GM23248 (cell line): ENCODE data around the gene IQCK. TPM values are rescaled to one million over a fixed set of nuclear protein-coding genes. Genes with fewer than 3 reads are reported as not detected.

Experiments used
- DNase-seq: peaks from one replicate; pipeline ENCODE4 v3.0.0-alpha.2; 2015
- H2AFZ ChIP-seq: fragments of 200-600 bp; sonication (generic); 2 replicates; pipeline ENCODE4 v1.6.1; 2016; ENCODE audit warnings: antibody characterized with exemption
- H3F3A ChIP-seq: fragments of 200-600 bp; sonication (generic); 2 replicates; pipeline ENCODE4 v1.6.1; 2016; ENCODE audit warnings: mild to moderate bottlenecking, antibody characterized with exemption, mixed run types; ENCODE audit not compliant: insufficient read depth
- H3K27ac ChIP-seq: fragments of 200-600 bp; sonication (generic); 2 replicates; pipeline ENCODE4 v1.5.1; 2016; ENCODE audit warnings: mild to moderate bottlenecking
- H3K27me3 ChIP-seq: fragments of 200-600 bp; sonication (generic); replicated peaks from 2 replicates; pipeline ENCODE4 v1.6.1; 2016; ENCODE audit warnings: mild to moderate bottlenecking; ENCODE audit not compliant: insufficient read depth
- H3K36me3 ChIP-seq: fragments of 200-600 bp; sonication (generic); 2 replicates; pipeline ENCODE4 v1.6.1; 2016; ENCODE audit warnings: low read depth, mild to moderate bottlenecking
- H3K4me1 ChIP-seq: fragments of 200-600 bp; sonication (generic); 2 replicates; pipeline ENCODE4 v1.6.1; 2016; ENCODE audit warnings: mild to moderate bottlenecking; ENCODE audit not compliant: insufficient read depth
- H3K4me2 ChIP-seq: fragments of 200-600 bp; sonication (generic); one replicate; pipeline ENCODE4 v1.6.1; 2016; ENCODE audit warnings: mild to moderate bottlenecking; ENCODE audit not compliant: unreplicated experiment
- H3K4me3 ChIP-seq: fragments of 200-600 bp; sonication (generic); 2 replicates; pipeline ENCODE4 v1.5.1; 2016; ENCODE audit warnings: mild to moderate bottlenecking
- H3K79me2 ChIP-seq: fragments of 200-600 bp; sonication (generic); 2 replicates; pipeline ENCODE4 v1.6.1; 2016; ENCODE audit warnings: mild to moderate bottlenecking; ENCODE audit not compliant: insufficient read depth
- H3K9ac ChIP-seq: fragments of 200-600 bp; sonication (generic); 2 replicates; pipeline ENCODE4 v1.6.1; 2016; ENCODE audit warnings: mild to moderate bottlenecking
- H3K9me2 ChIP-seq: fragments of 200-600 bp; sonication (generic); 2 replicates; pipeline ENCODE4 v1.6.1; 2016; ENCODE audit warnings: mixed run types, mild to moderate bottlenecking, moderate library complexity; ENCODE audit not compliant: insufficient read depth
- H3K9me3 ChIP-seq: fragments of 200-600 bp; sonication (generic); one replicate; pipeline ENCODE4 v1.6.1; 2017; ENCODE audit warnings: low read depth
- H4K20me1 ChIP-seq: fragments of 200-600 bp; sonication (generic); 2 replicates; pipeline ENCODE4 v1.6.0; 2016; ENCODE audit not compliant: insufficient read depth
- EZH2 ChIP-seq: fragments of 200-600 bp; sonication (generic); IDR thresholded peaks from 2 replicates; pipeline ENCODE4 v1.6.1; 2018; ENCODE audit warnings: antibody characterized with exemption, mild to moderate bottlenecking; ENCODE audit not compliant: insufficient read depth, poor library complexity, severe bottlenecking
- EZH2phosphoT487 ChIP-seq: fragments of 200-600 bp; sonication (generic); IDR thresholded peaks from 2 replicates; pipeline ENCODE4 v1.6.1; 2018; ENCODE audit warnings: antibody characterized with exemption, moderate library complexity, mild to moderate bottlenecking, low read depth; ENCODE audit not compliant: insufficient read depth
- WGBS, 2 experiments: methylation state at CpG; one replicate each; pipeline ENCODE4 v1.1.6; 2015 to 2017; ENCODE audit warnings: low lambda C conversion rate in 2 of 2, low coverage in 1 of 2; ENCODE audit errors: missing lambda C conversion rate in 2 of 2; 5-methylcytosine and 5-hydroxymethylcytosine counted together
- in situ Hi-C: fragments of 300-500 bp; cut with MboI; formaldehyde crosslinking; loops from 2 replicates; pipeline ENCODE4 v1.15.0; 2020
- polyA plus RNA-seq: library from polyadenylated mRNA; unstranded; fragments of >200 nt; fragmentation: Nextera tagmentation; extraction: Ambion mirVana; gene quantifications from 2 replicates; pipeline ENCODE4 v1.2.1, GENCODE V29; 2016
- total RNA-seq: library from RNA; depleted of rRNA; stranded (reverse); fragments of >200 nt; shearing (Covaris generic); gene quantifications from 2 replicates; pipeline ENCODE4 v1.2.3, GENCODE V29; 2014

IQCK gene
- total and polyA plus RNA-seq, 2 experiments from 2014 or later: 9.7 to 9.8 TPM

- H3F3A ChIP-seq: peaks cover 9% of the 10 kb centered on the region; the same call in 1 of the 2 replicates
- H3K9ac ChIP-seq: no peak overlapping the region
- H3K9me3 ChIP-seq: no peaks in the 10 kb centered on the region
- H3K4me2 ChIP-seq: no peak overlapping the region
- H3K27ac ChIP-seq: no peak overlapping the region
- no peaks in the 10 kb centered on the region for H3K36me3 ChIP-seq
- H2AFZ ChIP-seq: no peak overlapping the region
- no peak for TF ChIP-seq EZH2
- TF ChIP-seq EZH2phosphoT487: no peak
- 90 to 91% methylated on average over 4 of the region's 4 CpGs for WGBS, 2 experiments
- H3K27me3 ChIP-seq: no peaks in the 10 kb centered on the region
- H3K9me2 ChIP-seq: no peaks in the 10 kb centered on the region
- H3K4me3 ChIP-seq: no peak overlapping the region
- H4K20me1 ChIP-seq: no peaks in the 10 kb centered on the region
- H3K4me1 ChIP-seq: peaks cover 10% of the 10 kb centered on the region
- in situ Hi-C loops: no loop called here
- DNase-seq: no peak
- no peaks in the 10 kb centered on the region for H3K79me2 ChIP-seq
These were observed 91.1 kb downstream of the IQCK start for GRCh38 chr16:19809121-19809635.

GRCh38 chr16:19809693-19810092, 91.6 kb downstream of the IQCK start:
- no peaks in the 10 kb centered on the region for H3K27me3 ChIP-seq
- H3F3A ChIP-seq: peaks cover 9% of the 10 kb centered on the region; the same call in 1 of the 2 replicates
- H3K4me2 ChIP-seq: no peak overlapping the region
- in situ Hi-C loops: no loop called here
- H3K9me3 ChIP-seq: no peaks in the 10 kb centered on the region
- no peak overlapping the region for H2AFZ ChIP-seq
- no peaks in the 10 kb centered on the region for H4K20me1 ChIP-seq
- no peaks in the 10 kb centered on the region for H3K9me2 ChIP-seq
- H3K9ac ChIP-seq: no peak overlapping the region
- DNase-seq: no peak
- no peak overlapping the region for H3K4me3 ChIP-seq
- no peak overlapping the region for H3K27ac ChIP-seq
- WGBS, 2 experiments: 92 to 95% methylated on average over 9 of the region's 9 CpGs
- H3K4me1 ChIP-seq: peaks cover 10% of the 10 kb centered on the region
- H3K36me3 ChIP-seq: no peaks in the 10 kb centered on the region
- no peaks in the 10 kb centered on the region for H3K79me2 ChIP-seq
- TF ChIP-seq EZH2phosphoT487 (no peak), EZH2 (no peak)

- no peak overlapping the region for H3K9ac ChIP-seq
- H3K27ac ChIP-seq: peak overlapping the region; percentile 4; the same call in 1 of the 2 replicates
- no peaks in the 10 kb centered on the region for H3K9me2 ChIP-seq
These were observed 93.0 kb downstream of the IQCK start for GRCh38 chr16:19810817-19811731.

GRCh38 chr16:19812986-19813385, 94.9 kb downstream of the IQCK start:
- peaks cover 10% of the 10 kb centered on the region for H3K4me1 ChIP-seq
- H2AFZ ChIP-seq: no peak overlapping the region
- no peak for TF ChIP-seq EZH2
- no peak for TF ChIP-seq EZH2phosphoT487
- H3K9me2 ChIP-seq: no peaks in the 10 kb centered on the region
- no peaks in the 10 kb centered on the region for H3K9me3 ChIP-seq
- no peak overlapping the region for H3K9ac ChIP-seq
- DNase-seq: no peak
- H3K27ac ChIP-seq: no peak overlapping the region
- no peaks in the 10 kb centered on the region for H3K27me3 ChIP-seq
- H3F3A ChIP-seq: peaks cover 9% of the 10 kb centered on the region; the same call in 1 of the 2 replicates
- H3K4me2 ChIP-seq: no peak overlapping the region
- in situ Hi-C loops: no loop called here
- no peaks in the 10 kb centered on the region for H4K20me1 ChIP-seq
- no peaks in the 10 kb centered on the region for H3K36me3 ChIP-seq
- H3K79me2 ChIP-seq: no peaks in the 10 kb centered on the region
- H3K4me3 ChIP-seq: no peak overlapping the region

More at GRCh38 chr16:19810817-19811731, 93.0 kb downstream of the IQCK start:
- in situ Hi-C loops: no loop called here
- DNase-seq: peak; percentile 61
- H3K4me1 ChIP-seq: peaks cover 10% of the 10 kb centered on the region
- H3K79me2 ChIP-seq: no peaks in the 10 kb centered on the region
- H4K20me1 ChIP-seq: no peaks in the 10 kb centered on the region
- H3F3A ChIP-seq: peaks cover 9% of the 10 kb centered on the region; the same call in 1 of the 2 replicates
- H3K9me3 ChIP-seq: no peaks in the 10 kb centered on the region
- no peak overlapping the region for H2AFZ ChIP-seq
- no peaks in the 10 kb centered on the region for H3K36me3 ChIP-seq
- H3K4me3 ChIP-seq: peak overlapping the region; percentile 4; the same call in 1 of the 2 replicates
- 69 to 70% methylated on average over 13 of the region's 13 CpGs for WGBS, 2 experiments
- H3K4me2 ChIP-seq: peak overlapping the region; percentile 37
- no peaks in the 10 kb centered on the region for H3K27me3 ChIP-seq
- no peak for TF ChIP-seq EZH2phosphoT487
- TF ChIP-seq EZH2: no peak
